Effector memory CD8-positive, alpha-beta T cell (primary cell): ENCODE data around the gene RMDN3.

ENCODE experiments used
- ATAC-seq: fragments of 150-1000 bp; cut with Tn5 transposase; replicated peaks from 2 replicates; pipeline ENCODE4 v1.10.0; 2021; ENCODE audit warnings: mild to moderate bottlenecking, moderate library complexity
- DNase-seq, 3 experiments: peaks; one replicate each; pipeline ENCODE4 v3.0.0; 2021
- H3K27ac Mint-ChIP-seq, 2 donors: one replicate each; pipeline ENCODE4 v1.8.0; 2022; ENCODE audit warnings: mild to moderate bottlenecking in 2 of 2, mixed read lengths in 2 of 2, moderate library complexity in 2 of 2
- H3K27me3 Mint-ChIP-seq, 2 donors: one replicate each; pipeline ENCODE4 v1.8.0; 2022; ENCODE audit warnings: mixed read lengths in 2 of 2
- H3K36me3 Mint-ChIP-seq: one replicate; pipeline ENCODE4 v1.8.0; 2022; ENCODE audit warnings: mild to moderate bottlenecking, moderate library complexity, mixed read lengths; ENCODE audit not compliant: insufficient read depth
- H3K4me1 Mint-ChIP-seq, 2 donors: one replicate each; pipeline ENCODE4 v1.8.0; 2022; ENCODE audit warnings: low read depth in 2 of 2, mixed read lengths in 2 of 2
- H3K4me3 Mint-ChIP-seq, 2 donors: one replicate each; pipeline ENCODE4 v1.8.0; 2022; ENCODE audit warnings: mild to moderate bottlenecking in 2 of 2, mixed read lengths in 2 of 2, moderate library complexity in 2 of 2
- H3K9me3 Mint-ChIP-seq, 2 donors: one replicate each; pipeline ENCODE4 v1.8.0; 2022; ENCODE audit warnings: mixed read lengths in 2 of 2

The RMDN3 gene

GRCh38 chr15:40693904-40694687 is 61.0 kb downstream of the RMDN3 start:
- peak overlapping the region; percentile 94 to 97 for H3K4me3 Mint-ChIP-seq
- ATAC-seq (no peak), DNase-seq (no peak)
- H3K36me3 Mint-ChIP-seq, result peaks cover 19% of the 10 kb centered on the region
- H3K4me1 Mint-ChIP-seq, result peaks cover 15 to 30% of the 10 kb centered on the region in 2 donors
- no peaks in the 10 kb centered on the region for H3K27me3 Mint-ChIP-seq
- peak overlapping the region; percentile 96 to 97 for H3K27ac Mint-ChIP-seq
- no peaks in the 10 kb centered on the region for H3K9me3 Mint-ChIP-seq

GRCh38 chr15:40691737-40692136 is 63.3 kb downstream of the RMDN3 start:
- Mint-ChIP-seq H3K4me3 (no peak overlapping the region), H3K36me3 (peaks cover 22% of the 10 kb centered on the region), H3K27ac (no peak overlapping the region), H3K9me3 (no peaks in the 10 kb centered on the region), H3K27me3 (no peaks in the 10 kb centered on the region), H3K4me1 (peaks cover 13 to 28% of the 10 kb centered on the region in 2 donors)
- DNase-seq, result no peak
- ATAC-seq, result no peak

GRCh38 chr15:40688932-40689799 is 65.9 kb downstream of the RMDN3 start:
- peaks cover 13% of the 10 kb centered on the region for H3K36me3 Mint-ChIP-seq
- no peak for ATAC-seq
- H3K27ac Mint-ChIP-seq, result peak overlapping the region; percentile 16 to 17
- no peaks in the 10 kb centered on the region for H3K27me3 Mint-ChIP-seq
- H3K4me3 Mint-ChIP-seq, result no peak overlapping the region
- no peaks in the 10 kb centered on the region for H3K9me3 Mint-ChIP-seq
- DNase-seq, result no peak
- H3K4me1 Mint-ChIP-seq, result peaks cover 5 to 14% of the 10 kb centered on the region in 2 donors
